ENCODE data around the gene MIB1. TPM values are rescaled to one million over a fixed set of nuclear protein-coding genes. Genes with fewer than 3 reads are reported as not detected.
"Not testable (repeated sequence)": the region's sequence is repeated elsewhere in the genome, so short reads cannot be mapped to it uniquely, and the experiment has no call there.

MIB1 gene
- 36.1 and 66.7 TPM in 2 replicates for total RNA-seq (2014; rRNA removed; shearing (Covaris generic))

- peak; percentile 98 for DNase-seq (ENCODE audit: low spot score)
- in situ Hi-C loops (cut with HindIII; ENCODE audit: low sequenced_read_pairs), result no loop called here
Observed at GRCh38 chr18:21740538-21741311, at the start of gene MIB1. Gene MIB1 (plus strand): TSS chr18:21740792. CDS start chr18:21741584, 792 bp downstream.

DNA sequence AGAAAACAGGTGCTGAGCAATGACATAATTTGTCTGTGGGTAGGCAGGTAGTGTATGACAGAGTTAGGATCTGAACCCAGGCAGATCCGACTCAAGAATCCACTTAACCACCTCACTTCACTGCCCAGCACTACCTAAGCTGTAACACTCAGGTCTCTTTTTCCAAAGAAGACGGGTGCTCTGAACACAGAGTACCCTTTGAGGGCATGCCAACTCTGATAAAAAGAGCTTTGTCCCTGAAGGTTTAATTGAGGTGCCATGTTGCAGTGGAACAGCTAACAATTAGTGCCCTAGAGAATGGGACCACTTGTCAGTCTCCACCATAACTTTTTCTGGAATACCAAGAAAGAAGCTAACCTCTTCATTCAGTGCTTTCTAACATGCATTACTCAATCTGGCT, 47.3 kb upstream of the MIB1 start:
- in situ Hi-C loops (cut with HindIII; ENCODE audit: low sequenced_read_pairs), result no loop called here

GRCh38 chr18:21700528-21701075, 40.0 kb upstream of the MIB1 start:
- no peak for DNase-seq (ENCODE audit: low spot score)
- in situ Hi-C loops (cut with HindIII; ENCODE audit: low sequenced_read_pairs), result no loop called here

More for the DNA sequence above, 47.3 kb upstream of the MIB1 start:
- DNase-seq (ENCODE audit: low spot score), result no peak

DNA sequence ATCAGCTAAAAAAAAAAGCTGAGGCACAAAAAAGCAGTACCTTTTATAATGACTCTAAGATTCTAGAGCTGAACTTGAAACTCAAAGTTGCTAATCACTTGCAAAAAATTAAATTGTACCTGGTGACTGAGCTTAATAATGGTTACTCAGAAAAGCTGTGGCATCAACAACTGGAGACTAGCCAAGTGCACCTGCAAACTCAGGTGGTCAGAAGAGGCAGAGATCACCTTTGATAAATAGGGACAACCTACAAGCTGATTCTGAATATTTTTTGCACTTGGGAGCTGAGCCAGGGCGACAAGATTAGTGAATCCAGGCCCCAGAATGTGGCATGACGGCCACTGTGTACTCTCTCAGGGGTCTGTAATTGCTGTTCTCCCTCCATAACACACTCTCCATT, 39.0 kb upstream of the MIB1 start:
- in situ Hi-C loops (cut with HindIII; ENCODE audit: low sequenced_read_pairs), result no loop called here
- DNase-seq (ENCODE audit: low spot score), result no peak

- DNase-seq (ENCODE audit: low spot score), result no peak
- in situ Hi-C loops (cut with HindIII; ENCODE audit: low sequenced_read_pairs), result no loop called here
Observed at GRCh38 chr18:21702602-21703001, 38.0 kb upstream of the MIB1 start.

DNA sequence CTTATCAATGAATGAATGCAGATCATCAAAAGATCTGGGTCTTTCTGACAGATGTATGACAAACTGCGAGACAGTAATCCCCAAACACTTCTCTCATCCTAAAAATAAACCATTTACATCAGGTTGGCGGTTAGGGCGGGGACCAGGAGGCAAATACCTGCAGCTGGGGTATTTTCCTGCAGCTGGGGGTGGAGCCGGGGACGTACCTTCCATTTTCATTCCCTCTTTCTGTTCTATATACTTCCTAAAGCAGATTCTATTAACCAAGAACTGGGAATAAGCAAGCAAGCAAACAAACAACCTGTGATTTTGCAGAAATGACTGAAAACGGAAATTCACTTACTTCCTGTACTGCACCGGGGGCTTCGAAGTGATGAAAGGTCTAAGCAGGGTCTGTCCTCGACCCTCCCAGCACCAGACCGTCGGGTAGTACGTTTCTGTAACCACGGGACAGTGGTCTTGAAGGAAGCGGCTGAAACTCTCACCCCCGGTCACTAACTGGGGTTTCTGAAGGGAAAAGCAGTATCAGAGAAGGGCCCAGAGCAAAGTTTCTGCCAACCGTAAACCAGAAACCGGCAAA, 37.3 kb upstream of the MIB1 start:
- in situ Hi-C loops (cut with HindIII; ENCODE audit: low sequenced_read_pairs), result no loop called here
- DNase-seq (ENCODE audit: low spot score), result peak; percentile 42

GRCh38 chr18:21704603-21705364, 35.8 kb upstream of the MIB1 start, which contains the start of gene ABHD3:
Gene ABHD3 (minus strand): TSS chr18:21704774. CDS start chr18:21704665, 109 bp downstream.
- in situ Hi-C loops (cut with HindIII; ENCODE audit: low sequenced_read_pairs), result no loop called here
- peak; percentile 95 for DNase-seq (ENCODE audit: low spot score)

DNA sequence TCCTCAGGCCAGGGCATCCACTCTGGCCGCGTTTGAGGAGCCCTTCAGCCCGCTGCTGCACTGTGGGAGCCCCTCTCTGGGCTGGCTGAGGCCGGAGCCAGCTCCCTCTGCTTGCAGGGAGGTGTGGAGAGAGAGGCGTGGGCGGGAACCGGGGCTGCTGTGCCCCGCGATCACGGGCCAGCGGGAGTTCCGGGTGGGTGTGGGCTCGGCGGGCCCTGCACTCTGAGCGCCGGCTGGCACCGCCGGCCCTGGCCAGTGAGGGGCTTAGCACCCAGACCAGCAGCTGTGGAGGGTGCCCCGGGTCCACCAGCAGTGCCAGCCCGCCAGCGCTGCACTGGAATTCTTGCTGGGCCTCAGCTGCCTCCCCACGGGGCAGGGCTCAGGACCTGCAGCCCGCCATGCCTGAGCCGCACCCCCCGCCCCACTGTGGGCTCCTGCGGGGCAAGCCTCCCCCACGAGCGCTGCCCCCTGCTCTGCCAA, 34.2 kb upstream of the MIB1 start:
- no peak for DNase-seq (ENCODE audit: low spot score)
- in situ Hi-C loops (cut with HindIII; ENCODE audit: low sequenced_read_pairs), result no loop called here

DNA sequence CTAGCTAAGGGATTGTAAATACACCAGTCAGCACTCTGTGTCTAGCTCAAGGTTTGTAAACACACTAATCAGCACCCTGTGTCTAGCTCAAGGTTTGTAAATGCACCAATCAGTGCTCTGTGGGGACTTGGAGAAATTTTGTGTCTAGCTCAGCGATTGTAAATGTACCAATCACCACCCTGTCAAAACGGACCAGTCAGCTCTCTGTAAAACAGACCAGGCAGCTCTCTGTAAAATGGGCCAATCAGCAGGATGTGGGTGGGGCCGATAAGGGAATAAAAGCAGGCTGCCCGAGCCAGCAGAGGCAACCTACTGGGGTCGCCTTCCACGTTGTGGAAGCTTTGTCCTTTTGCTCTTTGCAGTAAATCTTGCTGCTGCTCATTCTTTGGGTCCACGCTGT, 33.5 kb upstream of the MIB1 start:
- in situ Hi-C loops (cut with HindIII; ENCODE audit: low sequenced_read_pairs); DNase-seq (ENCODE audit: low spot score): not testable (repeated sequence)

GRCh38 chr18:21714474-21714873, 26.1 kb upstream of the MIB1 start:
- in situ Hi-C loops (cut with HindIII; ENCODE audit: low sequenced_read_pairs), result no loop called here
- no peak for DNase-seq (ENCODE audit: low spot score)

GRCh38 chr18:21722687-21723086, 17.9 kb upstream of the MIB1 start:
- in situ Hi-C loops (cut with HindIII; ENCODE audit: low sequenced_read_pairs), result no loop called here
- no peak for DNase-seq (ENCODE audit: low spot score)

- in situ Hi-C loops (cut with HindIII; ENCODE audit: low sequenced_read_pairs), result no loop called here
- DNase-seq (ENCODE audit: low spot score), result no peak
Observed at GRCh38 chr18:21725201-21725600, 15.4 kb upstream of the MIB1 start.

- DNase-seq (ENCODE audit: low spot score), result no peak
- in situ Hi-C loops (cut with HindIII; ENCODE audit: low sequenced_read_pairs), result no loop called here
Observed at GRCh38 chr18:21727702-21728101, 12.9 kb upstream of the MIB1 start.

GRCh38 chr18:21733011-21733410, 7.6 kb upstream of the MIB1 start:
- DNase-seq (ENCODE audit: low spot score), result no peak
- in situ Hi-C loops (cut with HindIII; ENCODE audit: low sequenced_read_pairs), result no loop called here

GRCh38 chr18:21735452-21736015, 5.1 kb upstream of the MIB1 start:
- DNase-seq (ENCODE audit: low spot score), result no peak
- in situ Hi-C loops (cut with HindIII; ENCODE audit: low sequenced_read_pairs), result no loop called here

DNA sequence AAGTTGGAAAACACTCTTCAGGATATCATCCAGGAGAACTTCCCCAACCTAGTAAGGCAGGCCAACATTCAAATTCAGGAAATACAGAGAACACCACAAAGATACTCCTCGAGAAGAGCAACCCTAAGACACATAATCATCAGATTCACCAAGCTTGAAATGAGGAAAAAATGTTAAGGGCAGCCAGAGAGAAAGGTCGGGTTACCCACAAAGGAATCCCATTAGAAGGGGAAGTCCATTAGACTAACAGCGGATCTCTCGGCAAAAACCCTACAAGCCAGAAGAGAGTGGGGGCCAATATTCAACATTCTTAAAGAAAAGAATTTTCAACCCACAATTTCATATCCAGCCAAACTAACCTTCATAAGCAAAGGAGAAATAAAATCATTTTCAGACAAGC, 3.7 kb upstream of the MIB1 start:
- DNase-seq (ENCODE audit: low spot score); in situ Hi-C loops (cut with HindIII; ENCODE audit: low sequenced_read_pairs): not testable (repeated sequence)

DNA sequence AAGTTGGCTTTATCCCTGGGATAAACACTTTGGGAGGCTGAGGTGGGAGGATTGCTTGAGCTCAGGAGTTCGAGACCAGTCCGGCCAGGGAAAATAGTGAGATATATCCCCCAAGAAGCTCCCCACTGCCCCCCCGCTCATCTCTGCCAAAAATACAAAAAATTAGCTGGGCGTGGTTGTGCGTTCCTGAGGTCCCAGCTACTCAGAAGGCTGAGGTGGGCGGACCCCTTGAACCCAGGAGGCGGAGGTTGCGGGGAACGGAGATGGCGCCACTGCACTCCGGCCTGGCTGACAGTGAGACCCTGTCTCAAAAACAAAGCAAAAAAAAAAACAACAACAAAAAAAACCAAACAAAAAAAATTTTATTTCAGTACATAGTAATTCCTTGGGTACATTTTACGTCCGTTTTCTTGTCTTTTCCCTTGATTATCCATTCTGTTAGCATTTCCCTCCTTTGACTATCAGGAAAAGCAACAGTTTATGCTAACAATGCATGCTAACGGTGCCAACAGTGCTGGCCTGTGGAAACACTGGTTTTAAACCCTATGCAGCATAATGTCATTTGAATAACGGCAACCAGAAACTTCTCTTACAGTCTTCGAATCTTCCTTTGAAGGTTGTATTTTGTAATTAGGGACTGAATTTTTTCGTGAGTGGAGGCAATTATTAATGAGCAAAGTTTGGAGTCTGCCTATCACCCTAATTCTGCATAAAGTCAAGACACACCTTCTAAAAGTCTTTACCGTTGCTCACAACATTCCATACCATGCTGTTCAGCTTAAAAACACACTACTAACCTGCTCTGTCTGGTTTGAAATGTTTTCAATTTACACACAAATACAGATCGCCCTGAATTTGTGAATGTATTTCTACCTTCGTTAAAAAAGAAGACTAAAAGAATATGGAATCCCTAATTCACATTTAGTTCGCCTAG, 721 bp upstream of the MIB1 start:
- in situ Hi-C loops (cut with HindIII; ENCODE audit: low sequenced_read_pairs), result no loop called here
- no peak for DNase-seq (ENCODE audit: low spot score)

DNA sequence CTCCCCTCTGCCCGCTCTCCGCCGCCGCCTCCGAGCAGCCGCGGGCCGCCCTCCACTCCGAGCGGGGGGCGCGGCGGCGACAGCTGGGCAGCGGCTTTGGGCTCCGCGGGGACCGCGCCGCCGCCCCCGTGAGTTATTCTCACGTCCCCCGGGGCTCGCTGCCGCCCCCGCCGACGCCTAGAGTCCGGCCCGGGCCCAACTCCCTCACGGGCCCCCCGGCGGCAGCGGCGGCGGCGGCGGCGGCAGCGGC, 645 bp downstream of the MIB1 start:
- no peak for DNase-seq (ENCODE audit: low spot score)
- in situ Hi-C loops (cut with HindIII; ENCODE audit: low sequenced_read_pairs), result no loop called here
